Gastrocnemius medialis (tissue), 4 donors: ENCODE measurements around the gene CBFA2T2.
"Not testable (repeated sequence)": the region's sequence is repeated elsewhere in the genome, so short reads cannot be mapped to it uniquely, and the experiment has no call there.

ENCODE experiments used
- POLR2A ChIP-seq, 2 donors: fragments of 450-650 bp; IDR thresholded peaks; one replicate each; pipeline ENCODE4 v1.6.1; 2017; ENCODE audit warnings: antibody characterized with exemption in 2 of 2, mild to moderate bottlenecking in 2 of 2, moderate library complexity in 2 of 2
- TF ChIP-seq, protein P1 (sequence below), 5 experiments: fragments of 450-650 bp in 3 of 5; fragments of 200-600 bp in 2 of 5; sonication (generic) in 2 of 5; IDR thresholded peaks in 4 of 5; conservative IDR thresholded peaks in 1 of 5; 1 replicate in 4 of 5; 2 replicates in 1 of 5; pipeline ENCODE4 v1.5.1; 2016 to 2019; ENCODE audit warnings: antibody characterized with exemption in 5 of 5, mild to moderate bottlenecking in 3 of 5, moderate library complexity in 3 of 5

DNA sequence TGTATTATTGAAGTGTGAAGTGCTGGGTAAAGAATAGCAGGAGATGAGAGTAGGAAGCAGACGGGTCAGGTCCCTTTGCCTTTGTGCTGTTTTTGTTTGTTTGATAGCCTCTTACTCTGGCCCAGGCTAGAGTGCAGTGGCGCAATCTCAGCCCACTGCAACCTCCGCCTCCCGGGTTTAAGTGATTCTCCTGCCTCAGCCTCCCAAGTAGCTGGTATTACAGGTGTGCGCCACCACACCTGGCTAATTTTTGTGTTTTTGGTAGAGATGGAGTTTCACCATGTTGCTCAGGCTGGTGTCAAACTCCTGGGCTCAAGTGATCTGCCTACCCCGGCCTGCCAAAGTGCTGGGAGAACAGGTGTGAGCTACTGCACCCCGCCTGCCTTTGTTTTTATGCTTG is 18.1 kb downstream of the CBFA2T2 start:
- TF ChIP-seq, protein P1, sequence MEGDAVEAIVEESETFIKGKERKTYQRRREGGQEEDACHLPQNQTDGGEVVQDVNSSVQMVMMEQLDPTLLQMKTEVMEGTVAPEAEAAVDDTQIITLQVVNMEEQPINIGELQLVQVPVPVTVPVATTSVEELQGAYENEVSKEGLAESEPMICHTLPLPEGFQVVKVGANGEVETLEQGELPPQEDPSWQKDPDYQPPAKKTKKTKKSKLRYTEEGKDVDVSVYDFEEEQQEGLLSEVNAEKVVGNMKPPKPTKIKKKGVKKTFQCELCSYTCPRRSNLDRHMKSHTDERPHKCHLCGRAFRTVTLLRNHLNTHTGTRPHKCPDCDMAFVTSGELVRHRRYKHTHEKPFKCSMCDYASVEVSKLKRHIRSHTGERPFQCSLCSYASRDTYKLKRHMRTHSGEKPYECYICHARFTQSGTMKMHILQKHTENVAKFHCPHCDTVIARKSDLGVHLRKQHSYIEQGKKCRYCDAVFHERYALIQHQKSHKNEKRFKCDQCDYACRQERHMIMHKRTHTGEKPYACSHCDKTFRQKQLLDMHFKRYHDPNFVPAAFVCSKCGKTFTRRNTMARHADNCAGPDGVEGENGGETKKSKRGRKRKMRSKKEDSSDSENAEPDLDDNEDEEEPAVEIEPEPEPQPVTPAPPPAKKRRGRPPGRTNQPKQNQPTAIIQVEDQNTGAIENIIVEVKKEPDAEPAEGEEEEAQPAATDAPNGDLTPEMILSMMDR (IDR thresholded peaks at IDR 0.05 in 4 of 5, conservative IDR thresholded peaks at IDR 0.05 in 1 of 5), result not testable (repeated sequence)
- TF ChIP-seq POLR2A (IDR thresholded peaks at IDR 0.05), result not testable (repeated sequence)
